SK-N-MC (cell line): ENCODE data around the gene TMEM63A.

Experiments
- DNase-seq: peaks from one replicate; pipeline ENCODE4 v3.0.0-alpha.2; 2011; ENCODE audit warnings: low read depth, low spot score
- H3K27ac ChIP-seq: fragments of 200-600 bp; sonication (generic); 2 replicates; pipeline ENCODE4 v1.5.1; 2016; ENCODE audit warnings: mixed run types
- H3K36me3 ChIP-seq: fragments of 200-600 bp; sonication (generic); 2 replicates; pipeline ENCODE4 v1.6.1; 2017; ENCODE audit warnings: antibody characterized with exemption, low read length, mixed read lengths; ENCODE audit not compliant: insufficient read depth
- H3K4me3 ChIP-seq: fragments of 200-600 bp; sonication (generic); 2 replicates; pipeline ENCODE4 v1.5.1; 2016
- H3K9ac ChIP-seq: fragments of 200-600 bp; sonication (generic); 2 replicates; pipeline ENCODE4 v1.8.0; 2017; ENCODE audit warnings: mixed run types, mixed read lengths; ENCODE audit not compliant: insufficient read length
- H3K9me3 ChIP-seq: fragments of 200-600 bp; sonication (generic); 2 replicates; pipeline ENCODE4 v1.6.1; 2017; ENCODE audit warnings: low read depth, mild to moderate bottlenecking, antibody characterized with exemption, low read length, moderate library complexity, mixed read lengths
- EZH2 ChIP-seq: fragments of 200-600 bp; sonication (generic); IDR thresholded peaks from one replicate; pipeline ENCODE4 v1.6.1; 2017; ENCODE audit warnings: antibody characterized with exemption
- FOXP2 ChIP-seq: optimal IDR thresholded peaks from 2 replicates; pipeline ENCODE3; 2011; ENCODE audit warnings: mild to moderate bottlenecking, moderate library complexity; ENCODE audit not compliant: insufficient read depth; ENCODE audit errors: extremely low read length, control extremely low read depth
- POLR2AphosphoS5 ChIP-seq: IDR thresholded peaks from 2 replicates; pipeline ENCODE4 v1.6.1; 2012; ENCODE audit warnings: mild to moderate bottlenecking, low read depth, low read length, borderline replicate concordance

The TMEM63A gene

GRCh38 chr1:225868631-225869330 is 13.4 kb downstream of the TMEM63A start:
- H3K27ac ChIP-seq = no peak overlapping the region
- TF ChIP-seq POLR2AphosphoS5 (no peak), EZH2 (no peak), FOXP2 (no peak)
- H3K4me3 ChIP-seq = no peak overlapping the region
- no peak overlapping the region for H3K9ac ChIP-seq
- no peaks in the 10 kb centered on the region for H3K36me3 ChIP-seq
- H3K9me3 ChIP-seq = no peaks in the 10 kb centered on the region
- no peak for DNase-seq

GRCh38 chr1:225866981-225867380 is 15.2 kb downstream of the TMEM63A start:
- no peak overlapping the region for H3K27ac ChIP-seq
- TF ChIP-seq EZH2 (no peak), POLR2AphosphoS5 (no peak), FOXP2 (no peak)

GRCh38 chr1:225866061-225866837 is 15.9 kb downstream of the TMEM63A start:
- no peaks in the 10 kb centered on the region for H3K9me3 ChIP-seq
- no peak overlapping the region for H3K9ac ChIP-seq
- H3K4me3 ChIP-seq = no peak overlapping the region
- no peak for DNase-seq
- no peak for TF ChIP-seq POLR2AphosphoS5
- no peaks in the 10 kb centered on the region; the same call in 1 of the 2 replicates for H3K36me3 ChIP-seq
- H3K27ac ChIP-seq = no peak overlapping the region

More at GRCh38 chr1:225866981-225867380, 15.2 kb downstream of the TMEM63A start:
- no peak for DNase-seq
- no peaks in the 10 kb centered on the region for H3K9me3 ChIP-seq
- H3K36me3 ChIP-seq = no peaks in the 10 kb centered on the region; the same call in 1 of the 2 replicates
- no peak overlapping the region for H3K9ac ChIP-seq
- no peak overlapping the region for H3K4me3 ChIP-seq

GRCh38 chr1:225865514-225865913 is 16.7 kb downstream of the TMEM63A start:
- Histone ChIP-seq H3K36me3 (no peaks in the 10 kb centered on the region; the same call in 1 of the 2 replicates), H3K9ac (no peak overlapping the region), H3K4me3 (no peak overlapping the region), H3K9me3 (no peaks in the 10 kb centered on the region), H3K27ac (no peak overlapping the region)
- no peak for DNase-seq
- TF ChIP-seq EZH2 = no peak
- TF ChIP-seq POLR2AphosphoS5 = no peak
- TF ChIP-seq FOXP2 = no peak

- no peak overlapping the region for H3K9ac ChIP-seq
- no peak for DNase-seq
These were observed 19.0 kb downstream of the TMEM63A start for GRCh38 chr1:225863167-225863566.

GRCh38 chr1:225862581-225862950 is 19.6 kb downstream of the TMEM63A start:
- no peak overlapping the region for H3K27ac ChIP-seq
- no peaks in the 10 kb centered on the region for H3K9me3 ChIP-seq
- H3K4me3 ChIP-seq = no peak overlapping the region
- TF ChIP-seq EZH2 (no peak), POLR2AphosphoS5 (no peak), FOXP2 (no peak)
- H3K36me3 ChIP-seq = no peaks in the 10 kb centered on the region; the same call in 1 of the 2 replicates
- no peak overlapping the region for H3K9ac ChIP-seq
- DNase-seq = no peak

More at GRCh38 chr1:225863167-225863566, 19.0 kb downstream of the TMEM63A start:
- TF ChIP-seq POLR2AphosphoS5 (no peak), FOXP2 (no peak), EZH2 (no peak)
- Histone ChIP-seq H3K36me3 (no peaks in the 10 kb centered on the region; the same call in 1 of the 2 replicates), H3K4me3 (no peak overlapping the region), H3K27ac (no peak overlapping the region), H3K9me3 (no peaks in the 10 kb centered on the region)

- Histone ChIP-seq H3K4me3 (no peak overlapping the region), H3K36me3 (no peaks in the 10 kb centered on the region; the same call in 1 of the 2 replicates), H3K27ac (no peak overlapping the region), H3K9ac (no peak overlapping the region), H3K9me3 (no peaks in the 10 kb centered on the region)
- DNase-seq = no peak
- TF ChIP-seq FOXP2 (no peak), EZH2 (no peak), POLR2AphosphoS5 (no peak)
These were observed 20.2 kb downstream of the TMEM63A start for GRCh38 chr1:225861834-225862580.

- DNase-seq = no peak
- Histone ChIP-seq H3K9ac (no peak overlapping the region), H3K27ac (no peak overlapping the region), H3K36me3 (no peaks in the 10 kb centered on the region; the same call in 1 of the 2 replicates), H3K4me3 (no peak overlapping the region), H3K9me3 (no peaks in the 10 kb centered on the region)
- TF ChIP-seq POLR2AphosphoS5 = no peak
- no peak for TF ChIP-seq EZH2
- TF ChIP-seq FOXP2 = no peak
These were observed 21.2 kb downstream of the TMEM63A start for GRCh38 chr1:225860876-225861441.
